Tibial artery (tissue), 4 donors: ENCODE data around the gene KIAA2012.

Source experiments
- DNase-seq, 2 donors: peaks; one replicate each; pipeline ENCODE4 v3.0.0-alpha.2; 2019
- H3K27ac ChIP-seq, 2 donors: fragments of 200-600 bp; sonication (generic) in 1 of 2; 1 replicate in 1 of 2; 2 replicates in 1 of 2; pipeline ENCODE4 v1.5.1; 2018 to 2019; ENCODE audit warnings: mild to moderate bottlenecking in 1 of 2
- H3K27me3 ChIP-seq, 2 donors: fragments of 200-600 bp; sonication (generic) in 1 of 2; one replicate each; pipeline versions ENCODE4 v1.5.1 to v1.6.0; 2016 to 2019
- H3K36me3 ChIP-seq, 3 donors: fragments of 200-600 bp; sonication (generic) in 2 of 3; one replicate each; pipeline ENCODE4 v1.5.1; 2016 to 2019; ENCODE audit warnings: mild to moderate bottlenecking in 2 of 3
- H3K4me1 ChIP-seq, 4 donors: fragments of 200-600 bp; sonication (generic) in 2 of 4; 1 replicate in 3 of 4; 2 replicates in 1 of 4; pipeline ENCODE4 v1.5.1; 2016 to 2019
- H3K4me3 ChIP-seq, 2 donors: fragments of 200-600 bp; sonication (generic) in 1 of 2; 1 replicate in 1 of 2; 2 replicates in 1 of 2; pipeline ENCODE4 v1.5.1; 2018 to 2019; ENCODE audit warnings: mild to moderate bottlenecking in 2 of 2
- H3K9me3 ChIP-seq, 3 donors: fragments of 200-600 bp; sonication (generic) in 1 of 3; one replicate each; pipeline ENCODE4 v1.5.1; 2016 to 2019
- CTCF ChIP-seq, 2 experiments: fragments of 200-600 bp in 1 of 2; fragments of 450-650 bp in 1 of 2; IDR thresholded peaks; one replicate each; pipeline ENCODE4 v1.5.1; 2017 to 2019; ENCODE audit warnings: antibody characterized with exemption in 2 of 2, mild to moderate bottlenecking in 1 of 2, moderate library complexity in 1 of 2
- intact Hi-C: fragments of 100-400 bp; cut with DNase I; formaldehyde crosslinking; loops from one replicate; pipeline ENCODE4 v1.15.0; 2023; ENCODE audit warnings: low total_unique reads

Gene KIAA2012

DNA sequence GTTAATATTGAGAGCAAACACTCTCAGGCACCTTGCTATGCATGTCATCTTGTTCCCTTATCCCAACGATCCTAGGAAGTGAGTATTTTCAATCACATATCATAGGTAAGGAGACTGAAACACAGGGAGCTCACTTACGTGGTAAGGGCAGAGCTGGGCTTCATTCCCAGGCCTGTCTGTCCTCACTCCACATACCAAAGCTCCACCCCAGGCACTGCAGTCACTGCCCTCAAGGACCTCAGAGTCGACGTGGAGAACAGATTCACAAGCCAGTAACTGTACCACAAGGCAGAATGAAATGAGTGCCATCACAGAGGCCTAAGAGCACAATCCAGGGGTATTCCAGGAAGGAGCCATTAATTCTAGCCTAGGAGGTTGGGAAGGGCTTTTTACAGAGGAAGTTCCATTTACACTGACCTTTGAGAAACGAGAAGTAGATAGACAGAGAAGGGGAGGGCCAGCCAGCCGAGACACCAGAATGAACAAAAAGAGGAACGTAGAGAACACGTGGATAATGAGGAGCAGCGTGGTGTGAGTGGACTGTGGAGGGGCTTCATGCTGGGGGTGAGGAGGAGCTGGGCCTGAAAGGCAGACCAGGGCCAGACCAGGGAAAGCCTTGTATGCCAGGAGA, 48.6 kb downstream of the KIAA2012 start:
- no peak overlapping the region for H3K27ac ChIP-seq
- H3K4me1 ChIP-seq: peaks cover 0 to 11% (median 3%) of the 10 kb centered on the region in 4 donors
- no peaks in the 10 kb centered on the region for H3K9me3 ChIP-seq
- no peak for TF ChIP-seq CTCF (IDR thresholded peaks at IDR 0.05)
- no peaks in the 10 kb centered on the region for H3K27me3 ChIP-seq
- DNase-seq: peak in 1 of 2 donors; percentile 43
- H3K36me3 ChIP-seq: no peaks in the 10 kb centered on the region
- H3K4me3 ChIP-seq: no peak overlapping the region
- intact Hi-C loops: no loop called here

GRCh38 chr2:202122163-202122540, 49.1 kb downstream of the KIAA2012 start:
- Histone ChIP-seq H3K4me3 (no peak overlapping the region), H3K27ac (no peak overlapping the region), H3K4me1 (peaks cover 0 to 11% (median 3%) of the 10 kb centered on the region in 4 donors), H3K36me3 (no peaks in the 10 kb centered on the region), H3K27me3 (no peaks in the 10 kb centered on the region), H3K9me3 (no peaks in the 10 kb centered on the region)
- intact Hi-C loops: no loop called here
- no peak for DNase-seq
- no peak for TF ChIP-seq CTCF (IDR thresholded peaks at IDR 0.05)

DNA sequence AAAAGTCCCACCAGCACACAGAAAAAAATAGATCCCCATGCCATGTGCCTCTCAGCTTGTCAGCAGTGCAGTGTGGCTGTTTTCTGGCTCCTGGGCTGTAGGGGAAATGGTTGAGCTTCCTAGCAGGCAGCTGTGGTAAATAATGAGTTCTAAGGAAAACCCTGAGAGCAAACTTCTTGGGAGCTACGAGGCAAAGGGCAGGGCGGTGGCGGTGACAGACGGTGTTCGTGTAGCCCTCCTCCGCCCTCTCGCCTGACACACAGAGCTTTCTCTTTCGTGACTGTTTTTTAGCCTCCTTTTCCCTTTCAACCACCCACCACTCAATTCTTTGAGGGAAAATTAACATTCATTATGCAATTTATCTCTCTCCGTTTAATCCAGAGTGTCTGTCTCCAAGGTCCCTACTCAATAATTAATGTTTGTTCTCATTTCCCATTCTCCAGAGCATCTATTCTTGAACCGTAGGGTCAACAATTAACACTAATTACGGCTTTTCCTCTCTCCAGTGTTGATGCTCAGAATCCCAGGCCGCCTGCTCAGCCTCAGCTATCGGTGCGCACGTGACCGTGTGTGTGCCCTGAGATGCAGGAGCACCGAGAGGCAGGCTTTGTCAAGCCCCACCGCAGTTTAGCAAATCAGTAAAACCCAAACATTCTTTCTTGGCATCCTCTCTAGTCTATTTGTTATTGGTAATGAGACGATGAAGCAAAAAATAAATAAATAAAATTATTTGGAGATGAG, 50.1 kb downstream of the KIAA2012 start:
- no peak overlapping the region for H3K27ac ChIP-seq
- intact Hi-C loops: no loop called here
- TF ChIP-seq CTCF (IDR thresholded peaks at IDR 0.05): no peak
- peaks cover 0 to 5% (median 0%) of the 10 kb centered on the region in 4 donors for H3K4me1 ChIP-seq
- H3K4me3 ChIP-seq: no peak overlapping the region
- DNase-seq: no peak
- H3K36me3 ChIP-seq: no peaks in the 10 kb centered on the region
- H3K27me3 ChIP-seq: no peaks in the 10 kb centered on the region
- no peaks in the 10 kb centered on the region for H3K9me3 ChIP-seq

DNA sequence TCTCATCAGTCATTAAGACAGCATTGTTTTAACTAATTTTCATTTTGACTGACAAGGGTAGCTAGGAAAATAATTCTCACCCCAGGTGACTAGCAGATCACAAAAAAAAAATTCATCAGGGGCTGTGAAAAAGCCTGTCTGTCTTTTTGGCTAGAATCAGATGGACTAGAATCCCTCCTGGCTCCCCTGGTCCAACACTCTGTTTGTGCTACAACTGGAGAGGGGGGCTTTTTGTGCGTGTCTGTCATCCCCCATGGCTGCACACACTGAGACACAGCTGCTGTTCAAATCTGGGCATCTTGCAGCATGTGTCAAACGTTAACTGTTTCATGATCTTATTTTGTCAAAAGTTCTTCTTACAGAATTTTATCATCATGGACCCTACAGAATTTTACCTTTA, 51.2 kb downstream of the KIAA2012 start:
- no peak overlapping the region for H3K27ac ChIP-seq
- no peaks in the 10 kb centered on the region for H3K9me3 ChIP-seq
- intact Hi-C loops: no loop called here
- no peaks in the 10 kb centered on the region for H3K4me1 ChIP-seq
- H3K4me3 ChIP-seq: no peak overlapping the region
- TF ChIP-seq CTCF (IDR thresholded peaks at IDR 0.05): no peak
- no peak for DNase-seq
- H3K36me3 ChIP-seq: no peaks in the 10 kb centered on the region
- no peaks in the 10 kb centered on the region for H3K27me3 ChIP-seq

- Histone ChIP-seq H3K4me1 (no peaks in the 10 kb centered on the region), H3K27me3 (no peaks in the 10 kb centered on the region), H3K4me3 (no peak overlapping the region), H3K9me3 (no peaks in the 10 kb centered on the region), H3K27ac (no peak overlapping the region), H3K36me3 (no peaks in the 10 kb centered on the region)
- intact Hi-C loops: no loop called here
- no peak for DNase-seq
- no peak for TF ChIP-seq CTCF (IDR thresholded peaks at IDR 0.05)
Observed at GRCh38 chr2:202127687-202128331, 54.8 kb downstream of the KIAA2012 start.
